ENCODE results near the gene MPHOSPH9.
"Not testable (repeated sequence)": the region's sequence is repeated elsewhere in the genome, so short reads cannot be mapped to it uniquely, and the experiment has no call there.

The MPHOSPH9 gene

DNA sequence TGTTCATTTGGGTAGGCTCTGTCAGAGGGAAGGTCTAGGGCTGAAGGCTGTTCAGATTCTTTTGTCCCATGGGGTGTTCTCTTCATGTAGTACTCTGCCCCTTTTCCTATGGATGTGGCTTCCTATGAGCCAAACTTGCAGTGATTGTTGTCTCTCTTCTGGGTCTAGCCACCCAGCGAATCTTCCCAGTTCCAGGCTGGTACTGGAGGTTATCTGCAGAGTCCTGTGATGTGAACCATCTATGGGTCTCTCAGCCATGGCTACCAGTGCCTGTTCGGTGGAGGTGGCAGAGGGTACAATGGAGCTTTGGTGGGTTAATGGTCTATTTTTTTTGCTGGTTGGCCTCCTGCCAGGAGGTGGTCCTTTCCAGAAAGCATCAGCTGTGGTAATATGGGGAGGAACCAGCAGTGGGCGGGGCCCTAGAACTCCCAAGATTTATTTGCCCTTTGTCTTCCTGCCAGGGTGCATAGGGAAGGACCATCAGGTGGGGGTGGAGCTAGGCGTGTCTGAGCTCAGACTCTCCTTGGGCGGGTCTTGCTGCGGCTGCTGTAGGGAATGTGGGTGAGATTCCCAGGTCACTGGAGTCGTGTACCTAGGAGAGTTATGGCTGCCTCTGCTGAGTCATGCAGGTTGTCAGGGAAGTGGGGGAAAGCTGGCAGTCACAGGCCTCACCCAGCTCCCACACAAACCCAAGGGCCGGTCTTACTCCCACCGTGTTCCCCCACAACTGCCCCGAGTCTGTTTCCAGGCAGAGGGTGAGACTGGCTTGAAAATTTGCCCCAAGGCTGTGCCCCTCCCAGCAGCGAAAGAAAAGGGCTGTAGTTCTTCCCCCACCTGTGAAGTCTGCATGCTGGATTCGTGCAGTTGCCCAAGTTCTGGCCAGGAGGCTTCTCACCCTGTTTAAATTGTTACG, 17.8 kb upstream of the MPHOSPH9 start:
- peaks cover 6 to 9% of the 10 kb centered on the region in 2 donors for H3K9me3 ChIP-seq (replicated peaks in 1 of 2; ENCODE audit: control insufficient read depth in 2 of 2, insufficient read depth in 1 of 2, low read depth in 1 of 2, low read length in 2 of 2)
- peaks cover 10% of the 10 kb centered on the region for H3K79me1 ChIP-seq (ENCODE audit: low read depth, low read length)
- no peaks in the 10 kb centered on the region for H3K4me1 ChIP-seq (ENCODE audit: control insufficient read depth in 2 of 2, insufficient read depth in 1 of 2, low read depth in 1 of 2, low read length in 2 of 2)
- no peak overlapping the region for H3K27ac ChIP-seq (replicated peaks; ENCODE audit: low read length)
- no peak overlapping the region for H2AK5ac ChIP-seq (ENCODE audit: low read depth, low read length)
- H3K9ac ChIP-seq (ENCODE audit: low read depth, low read length, poor library complexity), result no peak overlapping the region
- no peak overlapping the region for H2BK15ac ChIP-seq (ENCODE audit: low read length)
- peaks cover 26 to 55% of the 10 kb centered on the region in 2 donors for H3K36me3 ChIP-seq (replicated peaks in 1 of 2; ENCODE audit: control insufficient read depth in 2 of 2, insufficient read depth in 2 of 2, low read length in 2 of 2)
- H3K4ac ChIP-seq (ENCODE audit: low read length), result no peak overlapping the region
- no peak overlapping the region for H2BK5ac ChIP-seq (ENCODE audit: low read length)
- H4K8ac ChIP-seq (ENCODE audit: low read depth, low read length), result no peak overlapping the region
- H3K4me3 ChIP-seq (ENCODE audit: low read length in 2 of 2), result no peak overlapping the region
- no peak overlapping the region for H2AFZ ChIP-seq (ENCODE audit: low read length)
- no peak overlapping the region for H3K18ac ChIP-seq (ENCODE audit: low read length)
- H3K14ac ChIP-seq (ENCODE audit: low read length), result no peak overlapping the region
- H2BK12ac ChIP-seq (ENCODE audit: low read length), result no peak overlapping the region
- no peak overlapping the region for H3K4me2 ChIP-seq (ENCODE audit: insufficient read depth, low read length, poor library complexity, severe bottlenecking)
- H3K27me3 ChIP-seq (ENCODE audit: control insufficient read depth in 3 of 3, insufficient read depth in 3 of 3, low read depth in 1 of 3, low read length in 3 of 3), result no peaks in the 10 kb centered on the region
- no peak for DNase-seq (ENCODE audit: low spot score)
- whole genome bisulfite sequencing, 2 donors (ENCODE audit: extremely low coverage in 2 of 2, insufficient read length in 2 of 2, insufficient replicate concordance in 1 of 2), result no CpG with 5 or more reads among the region's 13 CpGs
- H3K23ac ChIP-seq (ENCODE audit: low read depth, low read length, poor library complexity), result no peak overlapping the region
- no peak overlapping the region for H4K91ac ChIP-seq (ENCODE audit: low read depth, low read length, poor library complexity)
- no peak overlapping the region for H2BK120ac ChIP-seq (ENCODE audit: low read depth, low read length)

- H3K27me3 ChIP-seq (ENCODE audit: control insufficient read depth in 3 of 3, insufficient read depth in 3 of 3, low read depth in 1 of 3, low read length in 3 of 3), result not testable (repeated sequence)
Measured at GRCh38 chr12:123248996-123249741, 16.2 kb upstream of the MPHOSPH9 start.

GRCh38 chr12:123248129-123248528, 15.2 kb upstream of the MPHOSPH9 start:
- H3K4me3 ChIP-seq (ENCODE audit: low read length in 2 of 2); H3K27me3 ChIP-seq (ENCODE audit: control insufficient read depth in 3 of 3, insufficient read depth in 3 of 3, low read depth in 1 of 3, low read length in 3 of 3); H4K8ac ChIP-seq (ENCODE audit: low read depth, low read length); H2BK15ac ChIP-seq (ENCODE audit: low read length); H3K23ac ChIP-seq (ENCODE audit: low read depth, low read length, poor library complexity); H2BK120ac ChIP-seq (ENCODE audit: low read depth, low read length); H3K14ac ChIP-seq (ENCODE audit: low read length); H3K27ac ChIP-seq (replicated peaks; ENCODE audit: low read length); H2AK5ac ChIP-seq (ENCODE audit: low read depth, low read length); H2BK5ac ChIP-seq (ENCODE audit: low read length); H3K4me2 ChIP-seq (ENCODE audit: insufficient read depth, low read length, poor library complexity, severe bottlenecking); DNase-seq (ENCODE audit: low spot score); H3K18ac ChIP-seq (ENCODE audit: low read length); H3K4ac ChIP-seq (ENCODE audit: low read length); H3K9ac ChIP-seq (ENCODE audit: low read depth, low read length, poor library complexity); H4K91ac ChIP-seq (ENCODE audit: low read depth, low read length, poor library complexity); H3K4me1 ChIP-seq (ENCODE audit: control insufficient read depth in 2 of 2, insufficient read depth in 1 of 2, low read depth in 1 of 2, low read length in 2 of 2); H2BK12ac ChIP-seq (ENCODE audit: low read length); H2AFZ ChIP-seq (ENCODE audit: low read length): not testable (repeated sequence)
- peaks cover 10% of the 10 kb centered on the region for H3K79me1 ChIP-seq (ENCODE audit: low read depth, low read length)
- peaks cover 8 to 12% of the 10 kb centered on the region in 2 donors for H3K9me3 ChIP-seq (replicated peaks in 1 of 2; ENCODE audit: control insufficient read depth in 2 of 2, insufficient read depth in 1 of 2, low read depth in 1 of 2, low read length in 2 of 2)
- peaks cover 14 to 35% of the 10 kb centered on the region in 2 donors for H3K36me3 ChIP-seq (replicated peaks in 1 of 2; ENCODE audit: control insufficient read depth in 2 of 2, insufficient read depth in 2 of 2, low read length in 2 of 2)
- no CpG with 5 or more reads among the region's 2 CpGs for WGBS, 2 donors (ENCODE audit: extremely low coverage in 2 of 2, insufficient read length in 2 of 2, insufficient replicate concordance in 1 of 2)

More at GRCh38 chr12:123248996-123249741, 16.2 kb upstream of the MPHOSPH9 start:
- H3K4me1 ChIP-seq (ENCODE audit: control insufficient read depth in 2 of 2, insufficient read depth in 1 of 2, low read depth in 1 of 2, low read length in 2 of 2); H2BK12ac ChIP-seq (ENCODE audit: low read length); H3K4ac ChIP-seq (ENCODE audit: low read length); H2AFZ ChIP-seq (ENCODE audit: low read length); H3K27ac ChIP-seq (replicated peaks; ENCODE audit: low read length); H3K23ac ChIP-seq (ENCODE audit: low read depth, low read length, poor library complexity); DNase-seq (ENCODE audit: low spot score); H4K8ac ChIP-seq (ENCODE audit: low read depth, low read length); H3K9ac ChIP-seq (ENCODE audit: low read depth, low read length, poor library complexity); H2AK5ac ChIP-seq (ENCODE audit: low read depth, low read length); H3K18ac ChIP-seq (ENCODE audit: low read length); H4K91ac ChIP-seq (ENCODE audit: low read depth, low read length, poor library complexity); H2BK5ac ChIP-seq (ENCODE audit: low read length); H3K9me3 ChIP-seq (replicated peaks in 1 of 2; ENCODE audit: control insufficient read depth in 2 of 2, insufficient read depth in 1 of 2, low read depth in 1 of 2, low read length in 2 of 2); H3K4me2 ChIP-seq (ENCODE audit: insufficient read depth, low read length, poor library complexity, severe bottlenecking); H2BK15ac ChIP-seq (ENCODE audit: low read length); H2BK120ac ChIP-seq (ENCODE audit: low read depth, low read length): not testable (repeated sequence)
- no CpG with 5 or more reads among the region's 26 CpGs for WGBS, 2 donors (ENCODE audit: extremely low coverage in 2 of 2, insufficient read length in 2 of 2, insufficient replicate concordance in 1 of 2)
- peak overlapping the region; percentile 71 for H3K14ac ChIP-seq (ENCODE audit: low read length)
- peaks cover 20 to 42% of the 10 kb centered on the region in 2 donors for H3K36me3 ChIP-seq (replicated peaks in 1 of 2; ENCODE audit: control insufficient read depth in 2 of 2, insufficient read depth in 2 of 2, low read length in 2 of 2)
- H3K4me3 ChIP-seq (ENCODE audit: low read length in 2 of 2), result peak overlapping the region in 1 of 2 donors; percentile 47
- H3K79me1 ChIP-seq (ENCODE audit: low read depth, low read length), result peaks cover 10% of the 10 kb centered on the region

DNA sequence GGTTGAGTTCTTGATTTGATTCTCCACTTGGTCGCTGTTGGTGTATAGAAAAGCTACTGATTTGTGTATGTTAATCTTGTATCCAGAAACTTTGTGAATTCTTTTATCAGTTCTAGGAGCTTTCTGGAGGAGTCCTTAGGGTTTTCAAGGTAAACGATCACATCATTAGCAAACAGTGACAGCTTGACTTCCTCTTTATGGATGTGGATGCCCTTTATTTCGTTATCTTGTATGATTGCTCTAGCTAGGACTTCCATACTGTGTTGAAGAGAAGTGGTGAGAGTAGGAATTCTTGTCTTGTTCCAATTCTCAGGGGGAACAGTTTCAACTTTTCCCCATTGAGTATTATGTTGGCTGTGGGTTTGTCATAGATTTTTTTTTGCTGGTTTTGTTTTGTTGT, 12.7 kb upstream of the MPHOSPH9 start:
- Histone ChIP-seq H3K27me3 (ENCODE audit: control insufficient read depth in 3 of 3, insufficient read depth in 3 of 3, low read depth in 1 of 3, low read length in 3 of 3) (no peaks in the 10 kb centered on the region), H2BK15ac (ENCODE audit: low read length) (no peak overlapping the region), H2BK5ac (ENCODE audit: low read length) (no peak overlapping the region), H3K4me1 (ENCODE audit: control insufficient read depth in 2 of 2, insufficient read depth in 1 of 2, low read depth in 1 of 2, low read length in 2 of 2) (peaks cover 0 to 8% of the 10 kb centered on the region in 2 donors), H2AFZ (ENCODE audit: low read length) (no peak overlapping the region), H3K27ac (replicated peaks; ENCODE audit: low read length) (no peak overlapping the region), H3K9me3 (replicated peaks in 1 of 2; ENCODE audit: control insufficient read depth in 2 of 2, insufficient read depth in 1 of 2, low read depth in 1 of 2, low read length in 2 of 2) (peaks cover 8 to 12% of the 10 kb centered on the region in 2 donors), H4K8ac (ENCODE audit: low read depth, low read length) (no peak overlapping the region), H3K23ac (ENCODE audit: low read depth, low read length, poor library complexity) (no peak overlapping the region), H2BK12ac (ENCODE audit: low read length) (no peak overlapping the region), H3K18ac (ENCODE audit: low read length) (no peak overlapping the region), H3K4me2 (ENCODE audit: insufficient read depth, low read length, poor library complexity, severe bottlenecking) (no peak overlapping the region), H3K14ac (ENCODE audit: low read length) (no peak overlapping the region), H3K79me1 (ENCODE audit: low read depth, low read length) (peaks cover 8% of the 10 kb centered on the region), H3K4me3 (ENCODE audit: low read length in 2 of 2) (no peak overlapping the region), H3K36me3 (replicated peaks in 1 of 2; ENCODE audit: control insufficient read depth in 2 of 2, insufficient read depth in 2 of 2, low read length in 2 of 2) (peaks cover 8 to 38% of the 10 kb centered on the region in 2 donors), H3K4ac (ENCODE audit: low read length) (no peak overlapping the region), H2BK120ac (ENCODE audit: low read depth, low read length) (no peak overlapping the region), H2AK5ac (ENCODE audit: low read depth, low read length) (no peak overlapping the region), H3K9ac (ENCODE audit: low read depth, low read length, poor library complexity) (no peak overlapping the region), H4K91ac (ENCODE audit: low read depth, low read length, poor library complexity) (no peak overlapping the region)
- DNase-seq (ENCODE audit: low spot score), result no peak
- WGBS, 2 donors (ENCODE audit: extremely low coverage in 2 of 2, insufficient read length in 2 of 2, insufficient replicate concordance in 1 of 2), result no CpG with 5 or more reads among the region's 3 CpGs
